NCI-H82 treated with DMSO at 0.1 percent for 48 hours (cell line): ENCODE results near the gene PCGF6.
"Not testable (repeated sequence)": the region's sequence is repeated elsewhere in the genome, so short reads cannot be mapped to it uniquely, and the experiment has no call there.

Experiments used
- DNase-seq: peaks from one replicate; lab custom pipeline; 2025; ENCODE audit not compliant: unreplicated experiment; lab: John Stamatoyannopoulos, UW

PCGF6 gene, protein sequence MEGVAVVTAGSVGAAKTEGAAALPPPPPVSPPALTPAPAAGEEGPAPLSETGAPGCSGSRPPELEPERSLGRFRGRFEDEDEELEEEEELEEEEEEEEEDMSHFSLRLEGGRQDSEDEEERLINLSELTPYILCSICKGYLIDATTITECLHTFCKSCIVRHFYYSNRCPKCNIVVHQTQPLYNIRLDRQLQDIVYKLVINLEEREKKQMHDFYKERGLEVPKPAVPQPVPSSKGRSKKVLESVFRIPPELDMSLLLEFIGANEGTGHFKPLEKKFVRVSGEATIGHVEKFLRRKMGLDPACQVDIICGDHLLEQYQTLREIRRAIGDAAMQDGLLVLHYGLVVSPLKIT

DNA sequence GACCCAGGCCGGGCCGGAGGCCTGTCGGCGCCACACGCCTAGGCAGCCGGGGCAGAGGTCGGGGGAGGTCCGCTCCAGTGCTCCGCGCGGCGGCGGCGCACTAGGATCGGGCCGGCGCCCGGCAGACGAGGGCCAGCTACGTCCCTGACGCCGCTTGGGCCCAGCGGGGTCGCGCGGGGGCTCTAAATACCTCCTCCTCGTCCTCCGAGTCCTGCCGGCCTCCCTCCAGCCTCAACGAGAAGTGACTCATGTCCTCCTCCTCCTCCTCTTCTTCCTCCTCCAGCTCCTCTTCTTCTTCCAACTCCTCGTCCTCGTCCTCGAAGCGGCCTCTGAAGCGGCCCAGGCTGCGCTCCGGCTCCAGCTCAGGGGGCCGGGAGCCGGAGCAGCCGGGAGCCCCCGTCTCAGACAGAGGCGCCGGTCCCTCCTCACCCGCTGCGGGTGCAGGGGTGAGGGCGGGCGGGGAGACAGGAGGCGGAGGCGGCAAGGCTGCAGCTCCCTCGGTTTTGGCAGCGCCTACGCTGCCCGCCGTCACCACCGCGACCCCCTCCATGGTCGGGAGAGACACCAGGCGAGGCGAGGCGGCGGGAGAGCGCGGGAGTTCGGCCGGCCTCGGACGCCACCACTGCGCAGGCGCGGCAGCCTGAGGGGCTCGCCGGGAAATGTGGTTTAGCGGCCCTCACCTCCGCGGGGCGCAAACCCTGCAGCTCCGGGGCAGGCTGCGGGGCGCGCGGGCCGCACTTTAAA lies at the start of gene PCGF6:
Gene PCGF6, minus strand, starts transcription at position 624 of the 744 bp plus-strand sequence. Its CDS starts 74 bp downstream, at position 550.
- peak; percentile 58 for DNase-seq

DNA sequence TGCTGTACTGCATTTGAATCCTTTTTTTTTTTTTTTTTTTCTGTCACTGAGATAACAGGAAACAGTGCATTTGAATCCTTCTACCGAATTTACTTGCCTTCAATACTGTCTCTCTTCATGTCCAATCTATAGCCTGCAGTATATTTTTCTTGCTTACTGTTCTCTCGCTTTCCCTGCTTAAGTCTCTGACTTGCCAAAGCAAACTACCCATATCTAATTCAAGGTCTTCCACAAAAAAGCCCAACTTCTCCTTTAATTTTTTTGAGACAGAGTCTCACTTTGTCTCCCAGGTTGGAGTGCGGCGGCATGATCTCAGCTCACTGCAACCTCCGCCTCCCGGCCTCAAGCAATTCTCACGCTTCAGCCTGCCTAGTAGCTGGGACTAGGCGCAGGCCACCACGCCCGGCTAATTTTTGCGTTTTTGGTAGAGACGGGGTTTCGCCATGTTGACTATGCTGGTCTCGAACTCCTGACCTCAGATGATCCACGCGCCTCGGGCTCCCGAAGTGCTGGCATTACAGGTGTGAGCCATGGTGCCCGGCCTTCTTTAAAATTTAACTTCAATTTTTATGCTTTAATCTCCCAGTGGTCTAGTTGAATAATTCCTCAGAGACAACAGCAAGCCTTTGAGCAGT lies 46.4 kb upstream of the PCGF6 start:
- DNase-seq = no peak

- DNase-seq = no peak
These were observed 45.8 kb upstream of the PCGF6 start for GRCh38 chr10:103396789-103397087.

GRCh38 chr10:103396067-103396788 lies 45.3 kb upstream of the PCGF6 start, which contains the start of the genes ATP5MK and PDCD11:
Gene ATP5MK (minus strand): TSS chr10:103396475. CDS start chr10:103392457, 4,018 bp downstream.
Gene PDCD11 (plus strand): TSS chr10:103396626. CDS start chr10:103398427, 1,801 bp downstream.
- peak; percentile 90 for DNase-seq

GRCh38 chr10:103395754-103396066 lies 44.8 kb upstream of the PCGF6 start:
- DNase-seq = no peak

DNA sequence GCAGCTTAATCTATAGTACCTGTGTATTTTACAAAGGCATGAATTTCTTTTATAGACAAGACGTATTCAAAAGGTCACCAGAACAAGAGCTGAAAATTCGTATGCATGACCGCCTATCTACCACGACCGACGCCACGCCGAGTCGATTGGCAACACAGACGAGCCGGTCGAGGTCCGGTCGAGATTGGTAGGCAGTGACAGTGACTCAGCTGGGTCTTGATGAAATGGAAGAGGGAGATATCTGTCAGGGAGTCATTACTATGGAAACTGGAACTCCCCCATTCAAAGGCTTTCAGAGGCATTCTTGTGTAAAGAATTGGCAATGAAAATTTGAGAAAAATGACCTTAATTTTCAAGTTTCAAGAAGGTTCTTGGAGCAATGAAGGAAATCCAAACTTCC lies 43.2 kb upstream of the PCGF6 start:
- no peak for DNase-seq

DNA sequence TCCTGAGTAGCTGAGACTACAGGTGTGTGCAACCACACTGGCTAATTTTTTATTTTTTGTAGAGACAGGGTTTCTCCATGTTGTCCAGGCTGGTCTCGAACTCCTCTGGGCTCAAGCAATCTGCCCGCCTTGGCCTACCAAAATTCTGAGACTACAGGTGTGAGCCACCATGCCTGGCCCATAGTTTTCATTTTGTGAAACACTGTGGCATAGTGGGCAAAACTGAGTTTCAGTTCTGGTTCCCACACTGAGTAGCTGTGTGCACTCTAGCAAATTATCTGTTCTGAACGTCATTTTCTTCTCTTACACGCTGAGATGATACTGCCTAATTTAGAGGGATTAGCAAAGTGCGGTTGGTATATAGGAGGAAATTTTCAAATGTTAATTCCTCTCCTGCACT lies 31.8 kb upstream of the PCGF6 start:
- no peak for DNase-seq

DNA sequence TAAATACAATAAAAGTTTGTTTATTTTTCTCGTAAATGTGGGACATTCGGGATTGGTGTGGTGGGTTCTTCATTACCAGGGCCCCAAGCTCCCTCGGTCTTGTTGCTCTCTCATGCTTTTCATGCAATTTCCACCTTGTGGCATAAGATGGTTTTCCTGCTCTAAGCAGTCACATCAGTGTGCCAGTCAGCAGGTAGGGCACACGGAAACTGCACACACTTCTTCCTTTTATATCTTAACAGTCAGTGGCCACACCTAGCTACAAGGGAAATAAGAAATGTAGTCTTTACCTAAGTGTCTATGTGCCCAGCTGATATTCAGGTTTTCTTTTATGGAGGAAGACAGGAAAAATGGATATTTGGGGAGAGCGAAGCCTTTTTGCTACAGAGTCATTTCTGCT lies 23.3 kb upstream of the PCGF6 start:
- DNase-seq = no peak

GRCh38 chr10:103373544-103373943 lies 22.6 kb upstream of the PCGF6 start:
- no peak for DNase-seq

DNA sequence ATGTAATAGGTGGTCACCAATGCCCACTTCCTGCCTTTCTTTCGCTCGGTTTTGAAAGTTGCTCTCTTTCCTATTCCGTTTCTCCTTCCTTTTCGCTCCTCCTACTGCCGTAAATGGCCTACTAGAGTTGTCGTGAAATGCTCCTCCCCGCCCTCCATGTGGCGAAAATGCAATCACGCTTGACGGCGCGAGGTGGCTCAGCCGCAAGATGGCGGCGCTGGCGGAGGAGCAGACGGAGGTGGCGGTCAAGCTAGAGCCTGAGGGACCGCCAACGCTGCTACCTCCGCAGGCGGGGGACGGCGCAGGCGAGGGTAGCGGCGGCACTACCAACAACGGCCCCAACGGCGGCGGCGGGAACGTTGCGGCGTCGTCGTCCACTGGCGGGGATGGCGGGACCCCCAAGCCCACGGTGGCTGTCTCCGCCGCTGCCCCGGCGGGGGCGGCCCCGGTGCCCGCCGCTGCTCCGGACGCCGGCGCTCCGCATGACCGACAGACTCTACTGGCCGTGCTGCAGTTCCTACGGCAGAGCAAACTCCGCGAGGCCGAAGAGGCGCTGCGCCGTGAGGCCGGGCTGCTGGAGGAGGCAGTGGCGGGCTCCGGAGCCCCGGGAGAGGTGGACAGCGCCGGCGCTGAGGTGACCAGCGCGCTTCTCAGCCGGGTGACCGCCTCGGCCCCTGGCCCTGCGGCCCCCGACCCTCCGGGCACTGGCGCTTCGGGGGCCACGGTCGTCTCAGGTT lies 17.0 kb upstream of the PCGF6 start, which contains the start of gene TAF5:
Gene TAF5, plus strand, starts transcription at position 195 of the 737 bp plus-strand sequence. Its CDS starts 14 bp downstream, at position 209.
- peak; percentile 89 for DNase-seq

GRCh38 chr10:103367379-103367781 lies 16.4 kb upstream of the PCGF6 start:
- no peak for DNase-seq

DNA sequence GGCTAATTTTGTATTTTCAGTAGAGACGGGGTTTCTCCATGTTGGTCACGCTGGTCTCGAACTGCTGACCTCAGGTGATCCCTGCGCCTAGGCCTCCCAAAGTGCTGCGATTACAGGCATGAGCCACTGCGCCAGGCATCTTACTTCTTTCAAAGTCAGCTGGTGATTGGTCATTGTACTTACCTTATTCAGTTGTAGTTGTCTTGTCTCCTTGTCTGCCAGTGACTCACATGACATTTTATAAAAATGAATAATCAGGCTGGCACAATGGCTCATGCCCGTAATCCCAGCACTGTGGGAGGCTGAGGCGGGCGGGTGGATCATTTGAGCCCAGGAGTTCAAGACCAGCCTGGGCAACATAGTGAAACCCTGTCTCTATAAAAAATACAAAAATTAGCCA lies 9.9 kb upstream of the PCGF6 start:
- not testable (repeated sequence) for DNase-seq

DNA sequence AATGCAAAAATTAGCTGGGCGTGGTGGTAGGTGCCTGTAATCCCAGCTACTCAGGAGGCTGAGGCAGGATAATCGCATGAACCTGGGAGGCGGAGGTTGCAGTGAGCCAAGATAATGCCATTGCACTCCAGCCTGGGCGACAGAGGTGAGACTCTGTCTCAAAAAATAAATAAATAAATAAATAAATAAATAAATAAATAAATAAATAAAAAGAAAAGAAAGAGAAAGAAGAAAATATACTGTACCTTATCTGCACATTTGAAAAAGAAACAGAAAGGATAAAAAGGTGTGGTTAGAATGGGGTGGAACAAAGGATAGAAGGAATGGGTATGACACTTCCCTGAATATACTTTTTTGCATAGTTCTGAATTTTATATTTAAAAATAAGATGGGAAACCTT lies 8.6 kb upstream of the PCGF6 start:
- DNase-seq = not testable (repeated sequence)

- no peak for DNase-seq
These were observed 5.1 kb upstream of the PCGF6 start for GRCh38 chr10:103355906-103356599.

DNA sequence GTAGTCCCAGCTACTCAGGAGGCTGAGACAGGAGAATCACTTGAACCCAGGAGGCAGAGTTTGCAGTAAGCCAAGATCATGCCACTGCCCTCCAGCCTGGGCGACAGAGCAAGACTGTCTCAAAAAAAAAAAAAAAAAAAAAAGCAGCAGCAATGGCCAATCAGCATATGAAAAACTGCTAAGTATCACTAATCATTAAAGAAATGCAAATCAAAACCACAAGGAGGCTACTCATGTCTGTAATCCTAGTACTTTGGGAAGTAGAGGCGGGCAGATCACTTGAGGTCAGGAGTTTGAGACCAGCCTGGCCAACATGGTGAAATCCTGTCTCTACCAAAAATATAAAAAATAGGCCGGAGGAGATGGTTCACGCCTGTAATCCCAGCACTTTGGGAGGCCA lies 3.6 kb upstream of the PCGF6 start:
- DNase-seq = not testable (repeated sequence)

DNA sequence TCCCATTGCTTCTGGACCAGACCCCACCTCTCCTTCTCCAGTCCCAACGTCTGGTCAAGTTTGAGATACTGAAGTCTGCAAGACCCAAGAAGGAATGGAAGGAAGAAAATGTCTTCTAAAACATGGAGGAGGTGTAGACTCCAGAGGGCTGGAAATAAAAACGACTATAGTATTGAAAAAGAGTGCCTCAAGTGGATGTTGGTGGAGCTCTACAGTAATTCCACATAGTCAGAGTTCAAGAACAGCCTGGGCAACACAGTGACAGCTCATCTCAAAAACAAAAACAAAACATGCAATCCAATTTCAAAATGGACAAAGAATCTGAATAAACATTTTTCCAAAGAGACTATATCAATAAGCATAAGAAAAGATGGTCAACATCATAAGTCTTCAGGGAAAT lies 2.3 kb upstream of the PCGF6 start:
- DNase-seq = no peak

- no peak for DNase-seq
These were observed 794 bp downstream of the PCGF6 start for GRCh38 chr10:103350175-103350516.

DNA sequence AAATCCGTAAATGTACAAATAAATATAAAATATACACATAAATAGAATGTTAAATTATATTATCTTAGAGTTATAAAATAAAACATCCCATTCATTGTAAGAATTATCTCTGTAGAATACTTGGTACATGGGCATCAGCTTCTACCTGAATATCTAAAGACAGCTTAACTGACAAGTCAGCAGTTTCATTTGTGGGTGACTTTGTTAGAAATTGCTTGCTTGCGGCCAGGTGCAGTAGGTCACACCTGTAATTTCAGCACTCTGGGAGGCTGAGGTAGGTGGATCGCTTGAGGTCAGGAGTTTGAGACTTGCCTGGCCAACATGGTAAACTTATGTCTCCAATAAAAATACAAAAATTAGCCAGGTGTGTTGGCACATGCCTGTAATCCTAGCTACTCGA lies 14.6 kb downstream of the PCGF6 start:
- DNase-seq = no peak

- DNase-seq = no peak
These were observed 16.4 kb downstream of the PCGF6 start for GRCh38 chr10:103334567-103334966.

- DNase-seq = no peak
These were observed 16.9 kb downstream of the PCGF6 start for GRCh38 chr10:103333934-103334520.
